Brain microvascular endothelial cell (primary cell): ENCODE data around the gene TRAPPC10.

Experiments used
- DNase-seq: peaks from one replicate; pipeline ENCODE4 v3.0.0-alpha.2; 2020
- H3K27ac ChIP-seq: fragments of 250-450 bp; sonication (Bioruptor Pico); 2 replicates; pipeline ENCODE4 v1.5.1; 2020; ENCODE audit warnings: mild to moderate bottlenecking, moderate library complexity
- H3K27me3 ChIP-seq: fragments of 250-450 bp; sonication (Bioruptor Pico); replicated peaks from 2 replicates; pipeline ENCODE4 v1.5.1; 2020; ENCODE audit warnings: mild to moderate bottlenecking
- H3K36me3 ChIP-seq: fragments of 250-450 bp; sonication (Bioruptor Pico); replicated peaks from 2 replicates; pipeline ENCODE4 v1.5.1; 2020; ENCODE audit warnings: mild to moderate bottlenecking
- H3K4me3 ChIP-seq: 2 replicates; pipeline ENCODE4 v1.5.1; 2011; ENCODE audit warnings: low read depth, mild to moderate bottlenecking, control low read depth, low read length, moderate library complexity
- in situ Hi-C: cut with HindIII; loops from 2 replicates; pipeline ENCODE4 v1.10.0; 2017; ENCODE audit warnings: low sequenced_read_pairs, low pct_ligation_motif_present
- TF ChIP-seq, protein P1 (sequence below): IDR thresholded peaks from 2 replicates; pipeline ENCODE4 v1.5.1; 2011; ENCODE audit warnings: low read depth, mild to moderate bottlenecking, moderate library complexity, low read length, control low read depth, inconsistent platforms; ENCODE audit errors: missing control alignments

The TRAPPC10 gene

DNA sequence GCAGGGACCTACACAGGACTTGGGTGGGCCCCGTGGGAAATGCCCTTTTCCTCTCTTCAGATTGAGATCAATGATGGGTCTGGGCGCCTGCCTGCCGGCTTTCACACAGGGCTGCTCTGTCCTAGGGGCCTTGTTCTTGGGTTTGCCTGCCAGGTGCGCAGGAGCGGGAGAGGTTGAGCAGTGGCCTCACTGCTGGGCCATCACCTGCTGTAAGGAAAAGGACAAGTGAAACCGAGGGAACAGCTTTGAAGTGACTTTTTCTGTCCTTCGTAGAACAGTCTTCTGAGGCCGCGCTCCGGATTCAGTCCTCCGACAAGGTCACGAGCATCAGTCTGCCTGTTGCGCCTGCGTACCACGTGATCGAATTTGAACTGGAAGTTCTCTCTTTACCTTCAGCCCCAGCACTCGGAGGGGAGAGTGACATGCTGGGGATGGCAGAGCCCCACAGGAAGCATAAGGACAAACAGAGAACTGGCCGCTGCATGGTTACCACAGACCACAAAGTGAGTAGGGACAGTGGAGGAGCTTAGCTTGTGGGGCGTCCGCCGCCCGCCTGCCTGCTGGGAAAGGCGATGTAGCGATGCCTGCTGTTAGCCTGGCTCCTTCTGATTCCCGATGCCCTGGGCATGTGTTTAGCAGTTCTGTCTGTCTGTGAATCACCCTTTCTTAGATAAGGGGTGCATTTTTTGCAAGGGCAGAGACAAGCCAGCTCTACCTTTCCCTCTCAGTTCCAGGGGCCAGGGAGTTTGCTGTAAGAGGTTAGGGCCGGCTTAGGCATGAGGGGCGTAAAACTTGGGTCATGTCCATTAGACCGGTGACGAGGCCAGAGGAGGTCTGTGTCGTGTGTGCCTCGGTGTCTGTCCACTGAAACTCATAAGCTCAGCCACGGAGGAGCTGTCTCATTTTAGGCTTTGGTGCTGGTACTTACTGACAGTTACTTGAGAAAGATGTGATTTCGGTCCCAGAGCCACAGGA is 75.6 kb downstream of the TRAPPC10 start:
- no peak overlapping the region for H3K27ac ChIP-seq
- in situ Hi-C loops = no loop called here
- DNase-seq = no peak
- TF ChIP-seq, protein P1, sequence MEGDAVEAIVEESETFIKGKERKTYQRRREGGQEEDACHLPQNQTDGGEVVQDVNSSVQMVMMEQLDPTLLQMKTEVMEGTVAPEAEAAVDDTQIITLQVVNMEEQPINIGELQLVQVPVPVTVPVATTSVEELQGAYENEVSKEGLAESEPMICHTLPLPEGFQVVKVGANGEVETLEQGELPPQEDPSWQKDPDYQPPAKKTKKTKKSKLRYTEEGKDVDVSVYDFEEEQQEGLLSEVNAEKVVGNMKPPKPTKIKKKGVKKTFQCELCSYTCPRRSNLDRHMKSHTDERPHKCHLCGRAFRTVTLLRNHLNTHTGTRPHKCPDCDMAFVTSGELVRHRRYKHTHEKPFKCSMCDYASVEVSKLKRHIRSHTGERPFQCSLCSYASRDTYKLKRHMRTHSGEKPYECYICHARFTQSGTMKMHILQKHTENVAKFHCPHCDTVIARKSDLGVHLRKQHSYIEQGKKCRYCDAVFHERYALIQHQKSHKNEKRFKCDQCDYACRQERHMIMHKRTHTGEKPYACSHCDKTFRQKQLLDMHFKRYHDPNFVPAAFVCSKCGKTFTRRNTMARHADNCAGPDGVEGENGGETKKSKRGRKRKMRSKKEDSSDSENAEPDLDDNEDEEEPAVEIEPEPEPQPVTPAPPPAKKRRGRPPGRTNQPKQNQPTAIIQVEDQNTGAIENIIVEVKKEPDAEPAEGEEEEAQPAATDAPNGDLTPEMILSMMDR = no peak
- H3K36me3 ChIP-seq = peaks cover 63% of the 10 kb centered on the region
- H3K27me3 ChIP-seq = no peaks in the 10 kb centered on the region
- H3K4me3 ChIP-seq = no peak overlapping the region

DNA sequence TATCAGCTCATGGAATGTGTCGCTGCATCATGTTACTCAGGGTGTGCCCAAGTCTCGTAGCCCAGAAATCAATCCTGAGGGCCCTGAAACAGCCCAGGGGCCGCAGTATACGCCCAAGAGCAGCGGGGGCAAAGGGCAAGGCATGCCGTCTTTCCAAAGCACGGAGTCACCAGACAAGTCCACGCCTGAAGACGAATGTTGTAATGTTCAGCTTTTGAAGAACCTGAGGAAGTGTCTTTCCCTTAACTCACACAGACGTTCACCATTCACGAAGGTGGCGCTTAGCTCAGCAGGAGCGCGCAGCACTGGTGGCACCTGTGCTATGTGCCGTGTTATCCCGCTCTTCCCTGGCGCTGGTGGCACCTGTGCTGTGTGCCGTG is 76.3 kb downstream of the TRAPPC10 start:
- Histone ChIP-seq H3K36me3 (peaks cover 59% of the 10 kb centered on the region), H3K27me3 (no peaks in the 10 kb centered on the region), H3K4me3 (no peak overlapping the region), H3K27ac (no peak overlapping the region)
- DNase-seq = no peak
- in situ Hi-C loops = no loop called here
- TF ChIP-seq, protein P1 = no peak

DNA sequence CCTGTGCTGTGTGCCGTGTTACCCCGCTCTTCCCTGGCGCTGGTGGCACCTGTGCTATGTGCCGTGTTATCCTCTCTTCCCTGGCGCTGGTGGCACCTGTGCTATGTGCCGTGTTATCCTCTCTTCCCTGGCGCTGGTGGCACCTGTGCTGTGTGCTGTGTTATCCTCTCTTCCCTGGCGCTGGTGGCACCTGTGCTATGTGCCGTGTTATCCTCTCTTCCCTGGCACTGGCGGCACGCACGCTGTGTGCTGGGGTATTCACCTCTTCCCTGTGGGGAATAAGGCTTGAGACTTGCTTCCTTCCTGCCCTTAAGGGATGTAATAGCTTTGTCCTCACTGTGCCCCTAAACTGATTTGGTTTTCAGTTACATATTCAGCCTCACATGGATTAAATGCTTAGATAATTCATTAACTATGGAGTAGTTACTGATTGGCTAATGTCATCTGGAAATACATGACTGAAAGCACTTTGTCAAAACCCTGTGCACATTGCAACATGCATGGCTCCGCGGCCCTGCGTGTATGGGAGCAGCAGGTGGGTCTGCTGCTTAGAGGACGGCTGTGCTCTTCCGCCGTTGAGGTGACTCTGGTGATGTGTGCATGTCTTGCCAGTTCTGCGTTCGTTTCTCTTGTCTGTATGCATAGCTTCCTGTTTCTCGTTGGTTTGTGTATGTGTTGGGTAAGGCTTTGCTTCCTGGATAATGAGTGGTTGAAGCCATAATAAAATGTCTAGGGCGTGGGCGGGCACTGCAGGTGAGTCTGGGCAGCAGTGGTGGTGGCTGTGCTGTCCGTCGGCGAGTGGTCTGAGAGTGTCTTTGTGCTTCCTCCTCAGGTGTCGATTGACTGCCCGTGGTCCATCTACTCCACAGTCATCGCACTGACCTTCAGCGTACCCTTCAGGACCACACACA is 77.1 kb downstream of the TRAPPC10 start:
- DNase-seq = no peak
- TF ChIP-seq, protein P1 = no peak
- Histone ChIP-seq H3K36me3 (peaks cover 60% of the 10 kb centered on the region), H3K27ac (no peak overlapping the region), H3K4me3 (no peak overlapping the region), H3K27me3 (no peaks in the 10 kb centered on the region)
- in situ Hi-C loops = no loop called here

DNA sequence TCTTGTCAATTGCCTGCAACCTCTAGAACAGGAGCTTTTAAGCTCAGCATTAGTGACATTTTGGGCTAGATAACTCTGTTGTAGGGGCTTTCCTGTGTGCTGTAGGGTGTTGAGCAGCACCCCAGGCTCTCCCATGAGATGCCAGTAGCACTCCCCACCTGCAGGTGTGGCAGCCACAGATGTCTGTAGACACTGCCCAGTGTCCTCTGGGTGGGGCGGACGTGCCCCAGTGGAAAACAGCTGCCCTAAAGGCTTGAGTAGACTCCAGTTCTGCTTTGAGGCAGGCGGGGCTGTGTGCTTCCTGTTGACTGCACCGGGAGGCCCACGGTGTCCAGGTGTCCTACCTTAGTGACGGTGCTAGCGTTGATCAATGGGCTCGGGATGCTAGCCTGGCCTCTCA is 78.2 kb downstream of the TRAPPC10 start:
- in situ Hi-C loops = no loop called here
- DNase-seq = no peak
- TF ChIP-seq, protein P1 = no peak
- H3K27me3 ChIP-seq = no peaks in the 10 kb centered on the region
- H3K4me3 ChIP-seq = no peak overlapping the region
- no peak overlapping the region for H3K27ac ChIP-seq
- peaks cover 58% of the 10 kb centered on the region for H3K36me3 ChIP-seq

DNA sequence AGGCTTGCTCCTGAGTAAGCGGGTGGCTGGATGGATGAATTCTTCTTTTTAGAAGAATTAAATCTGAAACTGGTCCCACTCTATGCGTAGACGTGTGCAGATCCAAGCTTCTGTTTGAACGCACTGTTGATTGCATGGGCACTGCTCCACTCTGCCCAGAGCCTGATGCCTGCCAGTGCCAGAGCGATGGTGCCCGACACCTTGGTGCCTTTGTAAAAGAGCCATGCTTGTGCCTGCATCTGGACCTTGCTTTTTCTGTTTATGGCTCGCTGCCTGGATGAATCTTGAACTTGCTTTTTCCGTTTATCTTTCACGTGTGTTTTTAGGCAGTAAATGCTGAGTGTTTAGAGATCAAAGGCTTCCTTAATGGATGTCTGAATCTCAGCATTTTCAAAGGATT is 80.1 kb downstream of the TRAPPC10 start:
- in situ Hi-C loops = no loop called here
- TF ChIP-seq, protein P1 = no peak
- DNase-seq = no peak
- H3K36me3 ChIP-seq = peaks cover 50% of the 10 kb centered on the region
- H3K27ac ChIP-seq = no peak overlapping the region
- H3K27me3 ChIP-seq = no peaks in the 10 kb centered on the region
- H3K4me3 ChIP-seq = no peak overlapping the region
